Tibial artery (tissue), 4 donors: ENCODE results near the gene PLA2G2A.

Experiments used
- DNase-seq, 2 donors: peaks; one replicate each; pipeline ENCODE4 v3.0.0-alpha.2; 2019
- H3K27ac ChIP-seq, 2 donors: fragments of 200-600 bp; sonication (generic) in 1 of 2; 1 replicate in 1 of 2; 2 replicates in 1 of 2; pipeline ENCODE4 v1.5.1; 2018 to 2019; ENCODE audit warnings: mild to moderate bottlenecking in 1 of 2
- H3K27me3 ChIP-seq, 2 donors: fragments of 200-600 bp; sonication (generic) in 1 of 2; one replicate each; pipeline versions ENCODE4 v1.5.1 to v1.6.0; 2016 to 2019
- H3K36me3 ChIP-seq, 3 donors: fragments of 200-600 bp; sonication (generic) in 2 of 3; one replicate each; pipeline ENCODE4 v1.5.1; 2016 to 2019; ENCODE audit warnings: mild to moderate bottlenecking in 2 of 3
- H3K4me1 ChIP-seq, 4 donors: fragments of 200-600 bp; sonication (generic) in 2 of 4; 1 replicate in 3 of 4; 2 replicates in 1 of 4; pipeline ENCODE4 v1.5.1; 2016 to 2019
- H3K4me3 ChIP-seq, 2 donors: fragments of 200-600 bp; sonication (generic) in 1 of 2; 1 replicate in 1 of 2; 2 replicates in 1 of 2; pipeline ENCODE4 v1.5.1; 2018 to 2019; ENCODE audit warnings: mild to moderate bottlenecking in 2 of 2
- H3K9me3 ChIP-seq, 3 donors: fragments of 200-600 bp; sonication (generic) in 1 of 3; one replicate each; pipeline ENCODE4 v1.5.1; 2016 to 2019
- CTCF ChIP-seq, 2 experiments: fragments of 200-600 bp in 1 of 2; fragments of 450-650 bp in 1 of 2; IDR thresholded peaks; one replicate each; pipeline ENCODE4 v1.5.1; 2017 to 2019; ENCODE audit warnings: antibody characterized with exemption in 2 of 2, mild to moderate bottlenecking in 1 of 2, moderate library complexity in 1 of 2
- intact Hi-C: fragments of 100-400 bp; cut with DNase I; formaldehyde crosslinking; loops from one replicate; pipeline ENCODE4 v1.15.0; 2023; ENCODE audit warnings: low total_unique reads

Gene PLA2G2A

GRCh38 chr1:19960591-19960990, 18.8 kb downstream of the PLA2G2A start:
- no peaks in the 10 kb centered on the region for H3K9me3 ChIP-seq
- intact Hi-C loops: no loop called here
- peaks cover 0 to 27% of the 10 kb centered on the region in 2 donors for H3K27me3 ChIP-seq
- no peak for TF ChIP-seq CTCF (IDR thresholded peaks at IDR 0.05)
- DNase-seq: no peak
- H3K4me3 ChIP-seq: no peak overlapping the region
- no peaks in the 10 kb centered on the region for H3K36me3 ChIP-seq
- H3K4me1 ChIP-seq: no peaks in the 10 kb centered on the region
- H3K27ac ChIP-seq: no peak overlapping the region

GRCh38 chr1:19957779-19958178, 21.6 kb downstream of the PLA2G2A start:
- Histone ChIP-seq H3K27ac (no peak overlapping the region), H3K9me3 (no peaks in the 10 kb centered on the region), H3K4me3 (no peak overlapping the region), H3K4me1 (no peaks in the 10 kb centered on the region), H3K36me3 (no peaks in the 10 kb centered on the region), H3K27me3 (peaks cover 0 to 30% of the 10 kb centered on the region in 2 donors)
- no peak for TF ChIP-seq CTCF (IDR thresholded peaks at IDR 0.05)
- intact Hi-C loops: no loop called here
- no peak for DNase-seq

GRCh38 chr1:19955534-19956170, 23.8 kb downstream of the PLA2G2A start:
- no peaks in the 10 kb centered on the region for H3K4me1 ChIP-seq
- H3K36me3 ChIP-seq: no peaks in the 10 kb centered on the region
- H3K4me3 ChIP-seq: no peak overlapping the region
- peaks cover 0 to 15% of the 10 kb centered on the region in 2 donors for H3K27me3 ChIP-seq
- DNase-seq: no peak
- intact Hi-C loops: no loop called here
- no peak overlapping the region for H3K27ac ChIP-seq
- no peak for TF ChIP-seq CTCF (IDR thresholded peaks at IDR 0.05)
- H3K9me3 ChIP-seq: no peaks in the 10 kb centered on the region

GRCh38 chr1:19954059-19954458, 25.4 kb downstream of the PLA2G2A start:
- H3K9me3 ChIP-seq: no peaks in the 10 kb centered on the region
- peaks cover 0 to 20% of the 10 kb centered on the region in 2 donors for H3K27me3 ChIP-seq
- no peaks in the 10 kb centered on the region for H3K36me3 ChIP-seq
- no peak overlapping the region for H3K4me3 ChIP-seq
- DNase-seq: no peak
- no peaks in the 10 kb centered on the region for H3K4me1 ChIP-seq
- no peak overlapping the region for H3K27ac ChIP-seq
- no peak for TF ChIP-seq CTCF (IDR thresholded peaks at IDR 0.05)
- intact Hi-C loops: no loop called here

- intact Hi-C loops: no loop called here
- TF ChIP-seq CTCF (IDR thresholded peaks at IDR 0.05): no peak
- H3K36me3 ChIP-seq: no peaks in the 10 kb centered on the region
- no peak overlapping the region for H3K4me3 ChIP-seq
- peaks cover 0 to 23% of the 10 kb centered on the region in 2 donors for H3K27me3 ChIP-seq
- DNase-seq: no peak
- H3K9me3 ChIP-seq: no peaks in the 10 kb centered on the region
- no peaks in the 10 kb centered on the region for H3K4me1 ChIP-seq
- H3K27ac ChIP-seq: no peak overlapping the region
Measured at GRCh38 chr1:19949016-19949415, 30.4 kb downstream of the PLA2G2A start.

- TF ChIP-seq CTCF (IDR thresholded peaks at IDR 0.05): no peak
- Histone ChIP-seq H3K9me3 (no peaks in the 10 kb centered on the region), H3K36me3 (no peaks in the 10 kb centered on the region), H3K4me1 (no peaks in the 10 kb centered on the region), H3K4me3 (no peak overlapping the region), H3K27me3 (peaks cover 0 to 23% of the 10 kb centered on the region in 2 donors), H3K27ac (no peak overlapping the region)
- no peak for DNase-seq
- intact Hi-C loops: no loop called here
Measured at GRCh38 chr1:19946971-19947370, 32.4 kb downstream of the PLA2G2A start.
